ENCODE measurements around the gene MTA2.

The MTA2 gene

DNA sequence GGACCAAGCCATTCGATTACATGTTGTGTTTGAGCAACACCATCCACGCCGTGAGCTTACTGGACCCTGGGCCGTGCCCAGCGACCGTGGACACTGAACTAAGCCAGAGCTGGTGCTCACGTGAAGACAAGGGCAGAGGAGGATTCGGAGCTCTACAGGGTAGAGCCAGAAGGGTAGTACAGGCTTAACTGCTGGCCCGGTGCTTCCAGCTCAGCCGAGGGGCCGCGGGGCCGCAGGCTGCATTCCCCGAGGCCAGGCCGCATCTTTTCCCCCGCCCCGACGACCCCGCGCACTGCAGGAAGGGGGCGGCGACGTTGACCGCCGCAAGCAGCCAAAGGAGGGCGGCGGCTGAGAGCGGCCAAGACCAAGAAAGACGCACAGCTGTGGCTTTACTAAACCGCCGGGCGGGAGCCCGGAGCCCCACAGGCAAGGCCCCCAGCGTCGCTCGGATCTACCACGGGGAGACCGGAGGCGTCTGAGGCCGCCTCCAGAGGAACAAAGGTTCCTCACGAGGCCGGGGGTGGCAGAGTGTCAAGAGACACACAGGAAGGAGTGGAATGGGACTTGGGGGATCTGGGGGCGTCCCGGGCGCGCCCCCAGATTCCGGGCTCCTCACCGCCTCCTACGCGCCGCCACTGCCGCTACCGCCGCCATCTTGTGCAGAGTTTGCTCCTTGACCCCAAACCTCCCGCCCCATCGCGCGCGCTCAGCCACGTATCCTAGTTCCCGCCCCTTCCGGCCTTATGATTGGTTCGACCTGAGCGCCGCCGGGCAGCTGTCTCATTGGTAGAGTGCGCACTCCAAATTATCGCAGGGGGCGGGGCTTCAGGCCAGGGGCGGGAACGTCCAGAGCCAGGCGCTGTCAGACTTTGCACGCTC lies 44.5 kb upstream of the MTA2 start, which contains the start of gene GANAB:
TSS of gene GANAB (minus strand) at position 668 of the 879 bp plus-strand sequence. CDS start at position 654, 14 bp downstream.
- peak within 1 kb of the TSS; percentile 82 to 100 (median 96) for H3K4me3 ChIP-seq
- H3K27me3 ChIP-seq: no peaks in the 10 kb centered on the region
- H3K9me3 ChIP-seq (replicated peaks in 1 of 11): no peaks in the 10 kb centered on the region
- peak within 1 kb of the TSS; percentile 86 to 98 (median 96) for H3K4me2 ChIP-seq
- peaks cover 30 to 60% (median 50%) of the 10 kb centered on the region in 10 experiments for H3K4me1 ChIP-seq
- peak within 1 kb of the TSS; percentile 89 to 99 (median 96) for H3K27ac ChIP-seq
- peak within 1 kb of the TSS; percentile 92 to 100 (median 98) for H3K9ac ChIP-seq
- peaks cover 54 to 83% (median 69%) of the 10 kb centered on the region in 11 experiments for H3K36me3 ChIP-seq
- peaks cover 11 to 78% (median 61%) of the 10 kb centered on the region in 11 experiments; a peak in 19 of 22 replicates for H4K20me1 ChIP-seq
- no peak for TF ChIP-seq Cebpa-rat (IDR thresholded peaks at IDR 0.05)

- H3K36me3 ChIP-seq: peaks cover 54 to 83% (median 69%) of the 10 kb centered on the region in 11 experiments
- H3K4me1 ChIP-seq: peaks cover 29 to 56% (median 48%) of the 10 kb centered on the region in 10 experiments
- H4K20me1 ChIP-seq: peaks cover 11 to 83% (median 67%) of the 10 kb centered on the region in 11 experiments; a peak in 19 of 22 replicates
- H3K27me3 ChIP-seq: no peaks in the 10 kb centered on the region
- peak overlapping the region; percentile 92 to 100 (median 98) for H3K9ac ChIP-seq
- peak overlapping the region; percentile 89 to 99 (median 96); a peak in 21 of 22 replicates for H3K27ac ChIP-seq
- TF ChIP-seq Cebpa-rat (IDR thresholded peaks at IDR 0.05): no peak
- H3K4me3 ChIP-seq: peak overlapping the region; percentile 82 to 100 (median 96)
- peak overlapping the region; percentile 86 to 98 (median 96) for H3K4me2 ChIP-seq
- no peaks in the 10 kb centered on the region for H3K9me3 ChIP-seq (replicated peaks in 1 of 11)
Measured at GRCh38 chr11:62645671-62645945, 43.9 kb upstream of the MTA2 start.

- peak overlapping the region in 9 of 11 experiments; percentile 89 to 98 (median 96); a peak in 10 of 22 replicates for H3K4me2 ChIP-seq
- H3K9me3 ChIP-seq (replicated peaks in 1 of 11): no peaks in the 10 kb centered on the region
- no peak overlapping the region; a peak in 1 of 22 replicates for H3K27ac ChIP-seq
- H3K36me3 ChIP-seq: peaks cover 53 to 83% (median 66%) of the 10 kb centered on the region in 11 experiments
- H3K4me3 ChIP-seq: no peak overlapping the region
- H3K27me3 ChIP-seq: no peaks in the 10 kb centered on the region
- peak overlapping the region in 5 of 11 experiments; percentile 11 to 100 (median 98); a peak in 5 of 22 replicates for H3K9ac ChIP-seq
- peaks cover 31 to 57% (median 48%) of the 10 kb centered on the region in 10 experiments for H3K4me1 ChIP-seq
- no peak for TF ChIP-seq Cebpa-rat (IDR thresholded peaks at IDR 0.05)
- peaks cover 16 to 85% (median 66%) of the 10 kb centered on the region in 11 experiments; a peak in 19 of 22 replicates for H4K20me1 ChIP-seq
Measured at GRCh38 chr11:62644220-62644619, 42.6 kb upstream of the MTA2 start.

DNA sequence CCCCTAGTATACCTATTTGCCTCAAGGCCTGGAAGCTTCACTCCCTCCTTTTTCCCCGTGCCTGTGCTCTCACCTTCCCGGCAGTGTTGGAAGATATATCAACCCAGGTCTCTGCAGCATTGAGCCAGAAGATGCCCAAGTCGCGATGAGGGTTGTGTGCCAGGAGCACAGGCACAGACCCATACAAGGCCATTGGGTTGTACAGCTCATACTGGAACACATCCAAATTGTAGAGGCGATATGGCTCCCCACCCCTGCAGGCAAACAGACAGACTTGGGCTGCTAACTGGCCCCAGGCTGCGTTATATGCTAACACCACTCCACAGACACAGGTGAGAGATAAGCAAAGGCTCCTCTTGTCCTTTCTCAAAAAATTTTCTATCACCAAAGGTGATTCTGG lies 30.8 kb upstream of the MTA2 start:
- H3K4me1 ChIP-seq: peaks cover 5 to 22% (median 10%) of the 10 kb centered on the region in 10 experiments; a peak in 18 of 20 replicates
- H3K9ac ChIP-seq: no peak overlapping the region
- H3K27ac ChIP-seq: no peak overlapping the region
- H4K20me1 ChIP-seq: peaks cover 0 to 56% (median 8%) of the 10 kb centered on the region in 11 experiments; a peak in 7 of 22 replicates
- no peak overlapping the region for H3K4me2 ChIP-seq
- no peak for TF ChIP-seq Cebpa-rat (IDR thresholded peaks at IDR 0.05)
- no peak overlapping the region for H3K4me3 ChIP-seq
- H3K27me3 ChIP-seq: no peaks in the 10 kb centered on the region
- H3K36me3 ChIP-seq: peaks cover 90 to 100% (median 100%) of the 10 kb centered on the region in 11 experiments
- no peaks in the 10 kb centered on the region for H3K9me3 ChIP-seq (replicated peaks in 1 of 11)

- Histone ChIP-seq H3K4me2 (no peak overlapping the region), H3K36me3 (peaks cover 68 to 96% (median 83%) of the 10 kb centered on the region in 11 experiments), H3K27me3 (no peaks in the 10 kb centered on the region), H3K4me1 (peaks cover 22 to 36% (median 33%) of the 10 kb centered on the region in 10 experiments), H3K9me3 (replicated peaks in 1 of 11) (no peaks in the 10 kb centered on the region), H3K4me3 (no peak overlapping the region), H3K27ac (no peak overlapping the region), H3K9ac (no peak overlapping the region), H4K20me1 (peaks cover 0 to 44% (median 0%) of the 10 kb centered on the region in 11 experiments; a peak in 5 of 22 replicates)
- TF ChIP-seq Cebpa-rat (IDR thresholded peaks at IDR 0.05): no peak
Measured at GRCh38 chr11:62627713-62628112, 26.0 kb upstream of the MTA2 start.

- peaks cover 24 to 54% (median 36%) of the 10 kb centered on the region in 11 experiments for H3K36me3 ChIP-seq
- peaks cover 0 to 15% (median 0%) of the 10 kb centered on the region in 11 experiments; a peak in 2 of 22 replicates for H4K20me1 ChIP-seq
- peak overlapping the region; percentile 23 to 95 (median 86); a peak in 20 of 22 replicates for H3K9ac ChIP-seq
- peak overlapping the region in 4 of 10 experiments; percentile 78 to 89 (median 79); a peak in 5 of 20 replicates for H3K4me3 ChIP-seq
- no peaks in the 10 kb centered on the region for H3K27me3 ChIP-seq
- peak overlapping the region; percentile 61 to 92 (median 85) for H3K27ac ChIP-seq
- no peaks in the 10 kb centered on the region for H3K9me3 ChIP-seq (replicated peaks in 1 of 11)
- peak in 1 of 11 experiments; percentile 4; a peak in 1 of 22 replicates for TF ChIP-seq Cebpa-rat (IDR thresholded peaks at IDR 0.05)
- H3K4me2 ChIP-seq: peak overlapping the region; percentile 58 to 98 (median 92)
- H3K4me1 ChIP-seq: peaks cover 52 to 68% (median 63%) of the 10 kb centered on the region in 10 experiments
Measured at GRCh38 chr11:62622476-62623089, 20.9 kb upstream of the MTA2 start.

DNA sequence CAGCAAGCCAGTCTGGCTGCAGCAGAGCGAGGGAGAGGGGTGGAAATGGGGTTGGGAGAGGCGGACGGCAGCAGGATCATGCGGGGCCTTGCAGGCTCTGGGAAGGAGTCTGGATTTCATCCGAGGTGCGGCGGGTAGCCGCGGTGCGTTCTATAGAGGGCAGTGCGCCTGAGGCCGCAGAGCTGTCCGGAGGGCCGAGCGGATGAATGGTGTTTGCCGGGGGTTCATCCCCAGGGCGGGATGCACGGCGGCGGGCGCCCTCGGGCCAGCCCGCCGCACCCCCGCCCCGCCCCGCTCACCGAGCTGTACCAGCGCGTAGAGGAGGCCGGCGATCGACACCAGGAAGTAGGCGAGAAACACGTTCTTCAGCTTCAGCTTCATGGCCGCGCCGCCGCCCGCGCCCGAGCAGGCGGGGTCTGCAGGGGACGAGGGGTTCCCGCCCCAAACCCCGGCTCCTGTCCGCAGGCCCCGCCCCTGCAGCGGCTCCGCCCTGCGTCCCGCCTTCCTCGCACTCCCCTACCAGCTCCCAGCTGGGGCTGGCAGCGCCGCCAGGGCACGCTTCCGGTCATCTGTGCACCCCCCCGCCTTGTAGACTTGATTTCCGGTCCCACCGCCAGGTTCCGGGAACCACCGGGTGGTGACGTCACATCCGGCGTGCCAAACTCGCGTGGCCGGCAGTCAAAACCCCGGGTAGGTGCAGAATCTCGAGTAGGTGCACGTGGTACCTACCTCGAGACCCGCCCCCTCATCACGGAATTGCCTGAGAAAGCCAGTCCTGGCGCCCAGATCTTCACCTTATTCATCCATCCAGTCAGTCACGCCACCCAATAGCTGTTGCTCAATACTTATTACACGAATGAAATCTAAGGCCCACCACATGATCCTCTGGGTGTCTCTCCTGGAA lies 20.2 kb upstream of the MTA2 start, which contains the start of gene B3GAT3:
TSS of gene B3GAT3 (minus strand) at position 420 of the 904 bp plus-strand sequence. CDS start at position 381, 39 bp downstream.
- Histone ChIP-seq H3K4me3 (peak within 1 kb of the TSS; percentile 68 to 89 (median 79)), H3K27ac (peak within 1 kb of the TSS; percentile 61 to 92 (median 85)), H3K9me3 (replicated peaks in 1 of 11) (no peaks in the 10 kb centered on the region), H3K9ac (peak within 1 kb of the TSS; percentile 79 to 95 (median 86)), H3K36me3 (peaks cover 24 to 54% (median 35%) of the 10 kb centered on the region in 11 experiments), H4K20me1 (peaks cover 0 to 10% (median 0%) of the 10 kb centered on the region in 11 experiments; a peak in 2 of 22 replicates), H3K4me1 (peaks cover 52 to 68% (median 62%) of the 10 kb centered on the region in 10 experiments), H3K4me2 (peak within 1 kb of the TSS; percentile 76 to 98 (median 93)), H3K27me3 (no peaks in the 10 kb centered on the region)
- TF ChIP-seq Cebpa-rat (IDR thresholded peaks at IDR 0.05): peak in 9 of 11 experiments; percentile 13 to 81 (median 58); a peak in 9 of 22 replicates
